DOHH2 (cell line): ENCODE data around the gene TRERF1.

ENCODE experiments used
- CTCF ChIP-seq: fragments of 200-600 bp; sonication (generic); IDR thresholded peaks from one replicate; pipeline ENCODE4 v1.5.1; 2014; ENCODE audit warnings: antibody characterized with exemption, mild to moderate bottlenecking, low read depth, low read length; ENCODE audit not compliant: poor library complexity, severe bottlenecking
- EZH2phosphoT487 ChIP-seq: fragments of 200-600 bp; sonication (generic); IDR thresholded peaks from 2 replicates; pipeline ENCODE4 v1.6.1; 2017; ENCODE audit warnings: borderline replicate concordance, mild to moderate bottlenecking, antibody characterized with exemption, low read length, moderate library complexity, mixed read lengths

GRCh38 chr6:42378536-42378935 lies 73.2 kb downstream of the TRERF1 start:
- TF ChIP-seq CTCF (no peak), EZH2phosphoT487 (no peak)
